K562 (cell line): ENCODE data around the gene TAOK2. TPM values are rescaled to one million over a fixed set of nuclear protein-coding genes. Genes with fewer than 3 reads are reported as not detected.

Source experiments
- EGR1 ChIP-seq: fragments of 450-650 bp; conservative IDR thresholded peaks from 2 replicates; pipeline ENCODE4 v1.6.1; 2017; ENCODE audit warnings: mild to moderate bottlenecking
- EWSR1 ChIP-seq: fragments of 450-650 bp; IDR thresholded peaks from 2 replicates; pipeline ENCODE4 v1.6.1; 2018; ENCODE audit warnings: borderline replicate concordance, mild to moderate bottlenecking, low read depth, moderate library complexity; ENCODE audit not compliant: partially characterized antibody
- GABPB2 ChIP-seq: fragments of 250-450 bp; sonication (Bioruptor Pico); conservative IDR thresholded peaks from 2 replicates; pipeline ENCODE4 v1.5.1; 2021; ENCODE audit warnings: mild to moderate bottlenecking
- HDAC2 ChIP-seq: fragments of 450-650 bp; IDR thresholded peaks from 2 replicates; pipeline ENCODE4 v1.6.1; 2016; ENCODE audit warnings: mild to moderate bottlenecking
- JUN ChIP-seq, 2 experiments: sonication (generic) in 1 of 2; formaldehyde crosslinking in 1 of 2; IDR thresholded peaks; 2 replicates each; pipeline versions ENCODE4 v1.6.1 to v1.8.0; 2012 to 2022; ENCODE audit warnings: borderline replicate concordance in 2 of 2, mild to moderate bottlenecking in 2 of 2, improper control_type of control experiment in 1 of 2, low read depth in 1 of 2, low read length in 1 of 2, missing genetic modification reagents in 1 of 2
- NR3C1 ChIP-seq: sonication (generic); formaldehyde crosslinking; IDR thresholded peaks from 2 replicates; pipeline ENCODE4 v1.8.1; 2022; ENCODE audit warnings: missing genetic modification reagents
- ZNF184 ChIP-seq: sonication (generic); formaldehyde crosslinking; IDR thresholded peaks from 2 replicates; pipeline ENCODE4 v1.5.0; 2020; ENCODE audit warnings: missing genetic modification reagents
- polyA plus RNA-seq, 8 experiments: library from polyadenylated mRNA; depleted of rRNA in 4 of 8; stranded (reverse) in 5 of 8; unstranded in 3 of 8; fragments of >200 nt; fragmentation: Nextera tagmentation in 2 of 8; fragmentation: Illumina TruSeq in 1 of 8; extraction: Ambion mirVana in 2 of 8; extraction: Trizol in 1 of 8; gene quantifications; 2 replicates each; pipeline versions ENCODE4 v1.2.1 to v1.2.3, GENCODE V29; 2011 to 2014; ENCODE audit warnings: inconsistent platforms in 1 of 8, missing spikeins in 1 of 8
- total RNA-seq, 7 experiments: library from RNA; depleted of rRNA in 6 of 7; stranded (reverse); fragments of >200 nt in 6 of 7; fragmentation: Illumina TruSeq in 2 of 7; extraction: Trizol in 2 of 7; gene quantifications; 2 replicates each; pipeline versions ENCODE4 v1.2.1 to v1.2.3, GENCODE V29; 2011 to 2021; ENCODE audit warnings: low replicate concordance in 1 of 7
- TF ChIP-seq, protein P1 (sequence below): sonication (generic); formaldehyde crosslinking; IDR thresholded peaks from 2 replicates; pipeline ENCODE4 v1.8.0; 2022; ENCODE audit warnings: missing genetic modification reagents, mild to moderate bottlenecking, moderate library complexity, borderline replicate concordance
- TF ChIP-seq, protein P2 (sequence below), 2 experiments: fragments of 150-350 bp in 1 of 2; IDR thresholded peaks; 2 replicates each; pipeline ENCODE4 v1.6.1; 2012 to 2016; ENCODE audit warnings: low read depth in 2 of 2, low read length in 2 of 2, mild to moderate bottlenecking in 1 of 2, moderate library complexity in 1 of 2
- TF ChIP-seq, protein P3 (sequence below), 2 experiments: fragments of 450-650 bp in 1 of 2; sonication (generic) in 1 of 2; formaldehyde crosslinking in 1 of 2; IDR thresholded peaks in 1 of 2; conservative IDR thresholded peaks in 1 of 2; 2 replicates each; pipeline versions ENCODE4 v1.6.1 to v1.8.1; 2016 to 2023; ENCODE audit warnings: mild to moderate bottlenecking in 2 of 2, moderate library complexity in 2 of 2, inconsistent platforms in 1 of 2, missing genetic modification reagents in 1 of 2
- TF ChIP-seq, protein P4 (sequence below): sonication (generic); formaldehyde crosslinking; IDR thresholded peaks from 2 replicates; pipeline ENCODE4 v1.8.0; 2022; ENCODE audit warnings: mild to moderate bottlenecking, missing genetic modification reagents, borderline replicate concordance
- TF ChIP-seq, protein P5 (sequence below): fragments of 200-800 bp; sonication (Bioruptor generic); IDR thresholded peaks from 2 replicates; pipeline ENCODE4 v1.6.1; 2017; ENCODE audit warnings: missing genetic modification characterization, missing compliant biosample characterization

Gene TAOK2
- total and polyA plus RNA-seq, 9 of the 15 experiments (the other 6 are each of a cell fraction or from before 2014, with no cell fraction given): 0.10 to 41.8 (median 13.7) TPM

DNA sequence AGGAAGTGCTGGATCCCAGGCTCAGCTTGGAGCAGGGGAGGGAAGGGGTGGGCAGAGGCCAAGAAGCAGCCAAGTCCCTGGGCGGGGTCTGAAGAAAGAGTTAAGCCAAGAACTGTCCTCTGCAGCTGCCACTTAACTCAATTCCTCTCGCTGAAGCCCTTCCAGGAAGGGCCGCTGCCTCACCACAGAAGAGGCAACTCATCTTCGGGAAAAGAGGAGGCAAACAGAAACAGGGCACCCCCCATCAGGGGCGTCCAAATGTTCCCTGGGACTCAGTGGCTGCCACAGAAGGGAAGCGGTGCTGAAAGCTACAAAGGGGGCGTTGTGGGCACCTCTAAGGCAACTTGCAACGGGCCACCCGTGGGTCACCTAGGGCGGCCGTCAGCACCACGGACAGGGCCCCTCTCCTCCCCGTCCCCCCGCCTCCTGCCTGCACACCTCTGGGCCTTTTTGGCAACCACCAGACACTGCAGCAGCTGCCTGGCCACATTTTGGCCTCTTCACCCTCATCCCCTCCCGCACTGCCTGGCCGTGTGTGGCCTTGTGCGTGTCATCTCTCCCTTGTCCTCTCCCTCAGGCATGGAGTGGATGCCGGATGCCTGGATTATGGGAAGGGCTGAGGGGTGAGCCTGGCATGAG is 54.9 kb downstream of the TAOK2 start (continued):
- TF ChIP-seq, protein P1, sequence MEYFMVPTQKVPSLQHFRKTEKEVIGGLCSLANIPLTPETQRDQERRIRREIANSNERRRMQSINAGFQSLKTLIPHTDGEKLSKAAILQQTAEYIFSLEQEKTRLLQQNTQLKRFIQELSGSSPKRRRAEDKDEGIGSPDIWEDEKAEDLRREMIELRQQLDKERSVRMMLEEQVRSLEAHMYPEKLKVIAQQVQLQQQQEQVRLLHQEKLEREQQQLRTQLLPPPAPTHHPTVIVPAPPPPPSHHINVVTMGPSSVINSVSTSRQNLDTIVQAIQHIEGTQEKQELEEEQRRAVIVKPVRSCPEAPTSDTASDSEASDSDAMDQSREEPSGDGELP (CRISPR knock-in tag): peak; percentile 58
- TF ChIP-seq ZNF184 (CRISPR knock-in tag) (no peak), NR3C1 (CRISPR knock-in tag) (0 out of 2 replicates have a peak, but pooled peaks have one; percentile 31), JUN (IDR thresholded peaks at IDR 0.05; ENCODE audit: borderline replicate concordance, low read depth, low read length) (no peak), JUN (CRISPR knock-in tag; IDR thresholded peaks at IDR 0.05; ENCODE audit: borderline replicate concordance) (no peak), EWSR1 (no peak), HDAC2 (peak; percentile 46; the same call in 1 of the 2 replicates), GABPB2 (CRISPR knock-in tag) (no peak), EGR1 (no peak)
- TF ChIP-seq, protein P2, sequence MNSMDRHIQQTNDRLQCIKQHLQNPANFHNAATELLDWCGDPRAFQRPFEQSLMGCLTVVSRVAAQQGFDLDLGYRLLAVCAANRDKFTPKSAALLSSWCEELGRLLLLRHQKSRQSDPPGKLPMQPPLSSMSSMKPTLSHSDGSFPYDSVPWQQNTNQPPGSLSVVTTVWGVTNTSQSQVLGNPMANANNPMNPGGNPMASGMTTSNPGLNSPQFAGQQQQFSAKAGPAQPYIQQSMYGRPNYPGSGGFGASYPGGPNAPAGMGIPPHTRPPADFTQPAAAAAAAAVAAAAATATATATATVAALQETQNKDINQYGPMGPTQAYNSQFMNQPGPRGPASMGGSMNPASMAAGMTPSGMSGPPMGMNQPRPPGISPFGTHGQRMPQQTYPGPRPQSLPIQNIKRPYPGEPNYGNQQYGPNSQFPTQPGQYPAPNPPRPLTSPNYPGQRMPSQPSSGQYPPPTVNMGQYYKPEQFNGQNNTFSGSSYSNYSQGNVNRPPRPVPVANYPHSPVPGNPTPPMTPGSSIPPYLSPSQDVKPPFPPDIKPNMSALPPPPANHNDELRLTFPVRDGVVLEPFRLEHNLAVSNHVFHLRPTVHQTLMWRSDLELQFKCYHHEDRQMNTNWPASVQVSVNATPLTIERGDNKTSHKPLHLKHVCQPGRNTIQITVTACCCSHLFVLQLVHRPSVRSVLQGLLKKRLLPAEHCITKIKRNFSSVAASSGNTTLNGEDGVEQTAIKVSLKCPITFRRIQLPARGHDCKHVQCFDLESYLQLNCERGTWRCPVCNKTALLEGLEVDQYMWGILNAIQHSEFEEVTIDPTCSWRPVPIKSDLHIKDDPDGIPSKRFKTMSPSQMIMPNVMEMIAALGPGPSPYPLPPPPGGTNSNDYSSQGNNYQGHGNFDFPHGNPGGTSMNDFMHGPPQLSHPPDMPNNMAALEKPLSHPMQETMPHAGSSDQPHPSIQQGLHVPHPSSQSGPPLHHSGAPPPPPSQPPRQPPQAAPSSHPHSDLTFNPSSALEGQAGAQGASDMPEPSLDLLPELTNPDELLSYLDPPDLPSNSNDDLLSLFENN (IDR thresholded peaks at IDR 0.05; ENCODE audit: low read depth in 2 of 2, low read length in 2 of 2): no peak
- TF ChIP-seq, protein P3, sequence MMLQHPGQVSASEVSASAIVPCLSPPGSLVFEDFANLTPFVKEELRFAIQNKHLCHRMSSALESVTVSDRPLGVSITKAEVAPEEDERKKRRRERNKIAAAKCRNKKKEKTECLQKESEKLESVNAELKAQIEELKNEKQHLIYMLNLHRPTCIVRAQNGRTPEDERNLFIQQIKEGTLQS (IDR thresholded peaks at IDR 0.05): no peak
- TF ChIP-seq, protein P3 (CRISPR knock-in tag; conservative IDR thresholded peaks at IDR 0.05): no peak
- TF ChIP-seq, protein P4, sequence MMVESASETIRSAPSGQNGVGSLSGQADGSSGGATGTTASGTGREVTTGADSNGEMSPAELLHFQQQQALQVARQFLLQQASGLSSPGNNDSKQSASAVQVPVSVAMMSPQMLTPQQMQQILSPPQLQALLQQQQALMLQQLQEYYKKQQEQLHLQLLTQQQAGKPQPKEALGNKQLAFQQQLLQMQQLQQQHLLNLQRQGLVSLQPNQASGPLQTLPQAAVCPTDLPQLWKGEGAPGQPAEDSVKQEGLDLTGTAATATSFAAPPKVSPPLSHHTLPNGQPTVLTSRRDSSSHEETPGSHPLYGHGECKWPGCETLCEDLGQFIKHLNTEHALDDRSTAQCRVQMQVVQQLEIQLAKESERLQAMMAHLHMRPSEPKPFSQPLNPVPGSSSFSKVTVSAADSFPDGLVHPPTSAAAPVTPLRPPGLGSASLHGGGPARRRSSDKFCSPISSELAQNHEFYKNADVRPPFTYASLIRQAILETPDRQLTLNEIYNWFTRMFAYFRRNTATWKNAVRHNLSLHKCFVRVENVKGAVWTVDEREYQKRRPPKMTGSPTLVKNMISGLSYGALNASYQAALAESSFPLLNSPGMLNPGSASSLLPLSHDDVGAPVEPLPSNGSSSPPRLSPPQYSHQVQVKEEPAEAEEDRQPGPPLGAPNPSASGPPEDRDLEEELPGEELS (CRISPR knock-in tag): no peak
- TF ChIP-seq, protein P5, sequence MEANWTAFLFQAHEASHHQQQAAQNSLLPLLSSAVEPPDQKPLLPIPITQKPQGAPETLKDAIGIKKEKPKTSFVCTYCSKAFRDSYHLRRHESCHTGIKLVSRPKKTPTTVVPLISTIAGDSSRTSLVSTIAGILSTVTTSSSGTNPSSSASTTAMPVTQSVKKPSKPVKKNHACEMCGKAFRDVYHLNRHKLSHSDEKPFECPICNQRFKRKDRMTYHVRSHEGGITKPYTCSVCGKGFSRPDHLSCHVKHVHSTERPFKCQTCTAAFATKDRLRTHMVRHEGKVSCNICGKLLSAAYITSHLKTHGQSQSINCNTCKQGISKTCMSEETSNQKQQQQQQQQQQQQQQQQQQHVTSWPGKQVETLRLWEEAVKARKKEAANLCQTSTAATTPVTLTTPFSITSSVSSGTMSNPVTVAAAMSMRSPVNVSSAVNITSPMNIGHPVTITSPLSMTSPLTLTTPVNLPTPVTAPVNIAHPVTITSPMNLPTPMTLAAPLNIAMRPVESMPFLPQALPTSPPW (CRISPR knock-in tag): peak; percentile 82
